ENCODE data around the gene GAREM1.

GRCh38 chr18:32258558-32259204, 212.0 kb downstream of the GAREM1 start:
- TF ChIP-seq, protein P1, sequence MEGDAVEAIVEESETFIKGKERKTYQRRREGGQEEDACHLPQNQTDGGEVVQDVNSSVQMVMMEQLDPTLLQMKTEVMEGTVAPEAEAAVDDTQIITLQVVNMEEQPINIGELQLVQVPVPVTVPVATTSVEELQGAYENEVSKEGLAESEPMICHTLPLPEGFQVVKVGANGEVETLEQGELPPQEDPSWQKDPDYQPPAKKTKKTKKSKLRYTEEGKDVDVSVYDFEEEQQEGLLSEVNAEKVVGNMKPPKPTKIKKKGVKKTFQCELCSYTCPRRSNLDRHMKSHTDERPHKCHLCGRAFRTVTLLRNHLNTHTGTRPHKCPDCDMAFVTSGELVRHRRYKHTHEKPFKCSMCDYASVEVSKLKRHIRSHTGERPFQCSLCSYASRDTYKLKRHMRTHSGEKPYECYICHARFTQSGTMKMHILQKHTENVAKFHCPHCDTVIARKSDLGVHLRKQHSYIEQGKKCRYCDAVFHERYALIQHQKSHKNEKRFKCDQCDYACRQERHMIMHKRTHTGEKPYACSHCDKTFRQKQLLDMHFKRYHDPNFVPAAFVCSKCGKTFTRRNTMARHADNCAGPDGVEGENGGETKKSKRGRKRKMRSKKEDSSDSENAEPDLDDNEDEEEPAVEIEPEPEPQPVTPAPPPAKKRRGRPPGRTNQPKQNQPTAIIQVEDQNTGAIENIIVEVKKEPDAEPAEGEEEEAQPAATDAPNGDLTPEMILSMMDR (IDR thresholded peaks at IDR 0.05): no peak
- TF ChIP-seq EZH2phosphoT487 (IDR thresholded peaks at IDR 0.05) (no peak), EZH2 (IDR thresholded peaks at IDR 0.05) (no peak)

Measured in neural progenitor cell (in vitro differentiated cells).